Pancreas (tissue), 10 donors: ENCODE data around the gene CCDC97. TPM values are rescaled to one million over a fixed set of nuclear protein-coding genes. Genes with fewer than 3 reads are reported as not detected.
A peak's percentile ranks its signal among the peaks of the same experiment; 100 is the strongest.

Experiments used
- ATAC-seq, 4 donors: fragments of 200-7000 bp; cut with Tn5 transposase; one replicate each; pipeline versions ENCODE4 v1.8.0 to v1.9.1; 2020; ENCODE audit warnings: mild to moderate bottlenecking in 4 of 4, moderate library complexity in 4 of 4
- DNase-seq, 6 donors: peaks; one replicate each; pipeline ENCODE4 v3.0.0-alpha.2; 2020
- FAIRE-seq: peaks from 2 replicates; lab custom pipeline; 2012; peaks lifted over from hg19 to GRCh38; lab: Jason Lieb, UNC
- H3K27ac ChIP-seq, 4 donors: fragments of 200-600 bp; sonication (generic); 1 replicate in 3 of 4; 2 replicates in 1 of 4; pipeline versions ENCODE4 v1.5.0 to v1.8.0; 2020
- H3K27me3 ChIP-seq, 4 donors: fragments of 200-600 bp; one replicate each; pipeline ENCODE4 v1.8.0; 2021
- H3K36me3 ChIP-seq, 3 donors: fragments of 200-600 bp; sonication (generic) in 1 of 3; one replicate each; pipeline versions ENCODE4 v1.5.0 to v1.8.0; 2020 to 2021
- H3K4me1 ChIP-seq, 3 donors: fragments of 200-600 bp; one replicate each; pipeline ENCODE4 v1.8.0; 2021
- H3K4me3 ChIP-seq, 4 donors: fragments of 200-600 bp; sonication (generic) in 2 of 4; one replicate each; pipeline versions ENCODE4 v1.5.0 to v1.8.0; 2020 to 2021
- H3K9me3 ChIP-seq, 4 donors: fragments of 200-600 bp; one replicate each; pipeline ENCODE4 v1.8.0; 2021
- CTCF ChIP-seq, 4 donors: fragments of 200-600 bp; sonication (generic) in 3 of 4; IDR thresholded peaks; one replicate each; pipeline versions ENCODE4 v1.5.0 to v1.8.0; 2021; ENCODE audit warnings: antibody characterized with exemption in 4 of 4
- WGBS, 2 donors: extraction: QIAGEN DNeasy Blood & Tissue Kit; methylation state at CpG; one replicate each; pipeline ENCODE4 v1.1.7; 2013; 5-methylcytosine and 5-hydroxymethylcytosine counted together
- intact Hi-C, 3 donors: fragments of 100-400 bp; cut with DNase I; formaldehyde crosslinking; loops; one replicate each; pipeline versions ENCODE4 v1.11.1 to v1.14.2; 2022
- polyA plus RNA-seq, 2 donors: library from polyadenylated mRNA; stranded (reverse); fragments of 200-250 nt; gene quantifications; one replicate each; pipeline ENCODE4 v1.2.3, GENCODE V29; 2013
- total RNA-seq, 6 donors: library from RNA; stranded (reverse); fragmentation: NEBNext Ultra II Directional in 4 of 6; extraction: Animal tissue kit (Norgen Biotek cat#: 25700) in 4 of 6; gene quantifications; one replicate each; pipeline versions ENCODE4 v1.2.1 to v1.2.4, GENCODE V29; 2021 to 2023
- donor health status: healthy with polysubstance abuse.
- donor health status: DM: no; HTN: no; CAD: no; lungs with moderate emphysema.
- donor health status: DM: no; HTN: no; CAD: no.
- donor health status: control.
- donor health status: control.
- donor health status: Bipolar disorder and iron deficiency.
- donor health status: DM: yes; HTN: yes; CAD: no.
- donor health status: DM: no; HTN: no; CAD: no.
- donor health status: DM: no; HTN: no; CAD: no.
- donor health status: DM: yes; HTN: yes; CAD: no.

The CCDC97 gene
- total and polyA plus RNA-seq, 8 donors = 9.4 to 19.2 (median 12.6) TPM

GRCh38 chr19:41298348-41298964 is 11.5 kb upstream of the CCDC97 start:
- Histone ChIP-seq H3K4me1 (peaks cover 0 to 12% (median 0%) of the 10 kb centered on the region in 3 donors), H3K27me3 (no peaks in the 10 kb centered on the region), H3K9me3 (no peaks in the 10 kb centered on the region), H3K27ac (peak overlapping the region in 3 of 4 donors; percentile 40 to 67 (median 50)), H3K4me3 (no peak overlapping the region), H3K36me3 (peaks cover 8 to 73% (median 37%) of the 10 kb centered on the region in 3 donors)
- WGBS, 2 donors = 48 to 50% methylated on average over 4 of the region's 4 CpGs
- no peak for TF ChIP-seq CTCF (IDR thresholded peaks at IDR 0.05)
- ATAC-seq (peak in 3 of 4 donors; percentile 77 to 90 (median 82)), DNase-seq (peak in 3 of 6 donors; percentile 59 to 71 (median 62)), FAIRE-seq (no peak)
- intact Hi-C loops = no loop called here

GRCh38 chr19:41299046-41299754 is 10.8 kb upstream of the CCDC97 start:
- Histone ChIP-seq H3K4me3 (no peak overlapping the region), H3K27ac (peak overlapping the region in 3 of 4 donors; percentile 6 to 67 (median 50)), H3K27me3 (no peaks in the 10 kb centered on the region), H3K36me3 (peaks cover 4 to 73% (median 37%) of the 10 kb centered on the region in 3 donors), H3K4me1 (peaks cover 0 to 12% (median 0%) of the 10 kb centered on the region in 3 donors), H3K9me3 (no peaks in the 10 kb centered on the region)
- DNase-seq (no peak), ATAC-seq (peak in 1 of 4 donors; percentile 4), FAIRE-seq (no peak)
- no peak for TF ChIP-seq CTCF (IDR thresholded peaks at IDR 0.05)
- intact Hi-C loops = no loop called here
- 76 to 80% methylated on average over 10 of the region's 10 CpGs for WGBS, 2 donors

GRCh38 chr19:41299755-41300089 is 10.2 kb upstream of the CCDC97 start:
- intact Hi-C loops = loop anchor here in 1 of 3 donors (10.0 kb wide), 1 partner anchor 95 kb away; no protein-coding TSS in a partner anchor
- no peak for DNase-seq
- Histone ChIP-seq H3K36me3 (peaks cover 7 to 73% (median 37%) of the 10 kb centered on the region in 3 donors), H3K27ac (peak overlapping the region in 2 of 4 donors; percentile 50 to 67), H3K27me3 (no peaks in the 10 kb centered on the region), H3K4me1 (peaks cover 0 to 12% (median 0%) of the 10 kb centered on the region in 3 donors), H3K9me3 (no peaks in the 10 kb centered on the region), H3K4me3 (no peak overlapping the region)
- ATAC-seq = peak in 2 of 4 donors; percentile 3 to 6
- no peak for FAIRE-seq
- 50 to 53% methylated on average over 4 of the region's 4 CpGs for whole genome bisulfite sequencing, 2 donors
- TF ChIP-seq CTCF (IDR thresholded peaks at IDR 0.05) = no peak

GRCh38 chr19:41300555-41300954 is 9.4 kb upstream of the CCDC97 start:
- H3K27me3 ChIP-seq = no peaks in the 10 kb centered on the region
- TF ChIP-seq CTCF (IDR thresholded peaks at IDR 0.05) = no peak
- no peaks in the 10 kb centered on the region for H3K9me3 ChIP-seq
- intact Hi-C loops = loop anchor here in 1 of 3 donors (10.0 kb wide), 1 partner anchor 96 kb away; no protein-coding TSS in a partner anchor
- no peak overlapping the region for H3K27ac ChIP-seq
- no peak for ATAC-seq
- no peak for FAIRE-seq
- H3K4me3 ChIP-seq = no peak overlapping the region
- peaks cover 7 to 73% (median 35%) of the 10 kb centered on the region in 3 donors for H3K36me3 ChIP-seq
- peaks cover 0 to 12% (median 0%) of the 10 kb centered on the region in 3 donors for H3K4me1 ChIP-seq
- 92 to 94% methylated on average over 6 of the region's 6 CpGs for WGBS, 2 donors
- peak in 1 of 6 donors; percentile 10 for DNase-seq
